ENCODE measurements around the gene DGKD.

DNA sequence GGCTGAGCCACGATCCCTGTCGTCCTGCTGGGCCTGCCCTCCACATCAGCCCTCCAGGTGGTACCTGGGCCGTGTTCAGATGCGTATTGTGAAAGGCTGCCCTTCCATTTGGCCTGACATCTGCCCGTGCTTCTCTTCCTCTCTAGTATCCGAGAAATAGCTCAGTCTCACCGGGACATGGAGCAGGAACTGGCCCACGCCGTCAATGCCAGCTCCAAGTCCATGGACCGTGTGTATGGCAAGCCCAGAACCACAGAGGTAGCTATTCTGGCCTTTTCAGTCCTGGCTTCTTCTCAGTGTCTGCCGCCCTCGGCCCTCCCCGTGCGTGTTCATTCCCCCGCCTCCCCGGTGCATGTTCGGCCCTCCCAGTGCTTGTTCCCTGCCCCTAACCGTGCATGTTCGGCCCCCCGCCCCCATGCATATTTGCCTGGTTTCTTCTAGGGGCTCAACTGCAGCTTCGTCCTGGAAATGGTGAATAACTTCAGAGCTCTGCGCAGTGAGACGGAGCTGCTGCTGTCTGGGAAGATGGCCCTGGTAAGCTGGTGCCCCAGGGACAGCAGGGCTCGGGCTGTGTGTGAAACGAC is 108.0 kb downstream of the DGKD start:
- TF ChIP-seq CTCF (IDR thresholded peaks at IDR 0.05) (no peak), POLR2A (IDR thresholded peaks at IDR 0.05) (no peak), POLR2AphosphoS5 (IDR thresholded peaks at IDR 0.05) (no peak)
